Gastroesophageal sphincter (tissue), 4 donors: Measurements from ENCODE around the gene SDK1. TPM values are rescaled to one million over a fixed set of nuclear protein-coding genes. Genes with fewer than 3 reads are reported as not detected.

Source experiments
- ATAC-seq: fragments of 150-250 bp; one replicate; pipeline ENCODE4 v1.9.1; 2016; ENCODE audit warnings: mild to moderate bottlenecking, moderate library complexity
- H3K27ac ChIP-seq, 4 donors: fragments of 200-600 bp; sonication (generic) in 3 of 4; 1 replicate in 3 of 4; 2 replicates in 1 of 4; pipeline ENCODE4 v1.5.1; 2016 to 2019
- H3K27me3 ChIP-seq: fragments of 200-600 bp; sonication (generic); one replicate; pipeline ENCODE4 v1.5.1; 2019
- H3K36me3 ChIP-seq, 2 donors: fragments of 200-600 bp; sonication (generic); one replicate each; pipeline ENCODE4 v1.5.1; 2019; ENCODE audit warnings: control low read depth in 1 of 2
- H3K4me1 ChIP-seq, 3 donors: fragments of 200-600 bp; sonication (generic); 1 replicate in 2 of 3; 2 replicates in 1 of 3; pipeline ENCODE4 v1.5.1; 2016 to 2019; ENCODE audit warnings: control low read depth in 2 of 3
- H3K4me3 ChIP-seq, 2 donors: fragments of 200-600 bp; sonication (generic); one replicate each; pipeline ENCODE4 v1.5.1; 2019; ENCODE audit warnings: mild to moderate bottlenecking in 1 of 2, moderate library complexity in 1 of 2
- H3K9me3 ChIP-seq, 3 donors: fragments of 200-600 bp; sonication (generic); one replicate each; pipeline ENCODE4 v1.5.1; 2017 to 2019; ENCODE audit warnings: control low read depth in 2 of 3
- CTCF ChIP-seq, 4 experiments: fragments of 200-600 bp in 2 of 4; fragments of 450-650 bp in 2 of 4; sonication (generic) in 1 of 4; IDR thresholded peaks; one replicate each; pipeline ENCODE4 v1.5.1; 2017 to 2019; ENCODE audit warnings: antibody characterized with exemption in 4 of 4, mild to moderate bottlenecking in 2 of 4, moderate library complexity in 2 of 4
- EP300 ChIP-seq: sonication (generic); formaldehyde crosslinking; IDR thresholded peaks from one replicate; pipeline ENCODE4 v1.6.1; 2017; ENCODE audit warnings: antibody characterized with exemption, mild to moderate bottlenecking
- POLR2A ChIP-seq, 2 donors: fragments of 450-650 bp; IDR thresholded peaks; one replicate each; pipeline ENCODE4 v1.6.1; 2017; ENCODE audit warnings: antibody characterized with exemption in 2 of 2, mild to moderate bottlenecking in 2 of 2, moderate library complexity in 1 of 2
- POLR2AphosphoS5 ChIP-seq: sonication (generic); formaldehyde crosslinking; IDR thresholded peaks from one replicate; pipeline ENCODE4 v1.6.1; 2017; ENCODE audit warnings: antibody characterized with exemption
- WGBS, 2 donors: methylation state at CpG; one replicate each; pipeline ENCODE4 v1.1.5; 2018; ENCODE audit warnings: low coverage in 1 of 2; 5-methylcytosine and 5-hydroxymethylcytosine counted together
- total RNA-seq, 4 donors: library from RNA; depleted of rRNA; stranded (reverse); fragments of >200 nt; gene quantifications; one replicate each; pipeline ENCODE4 v1.1.0, GENCODE V29; 2016

Gene SDK1
- total RNA-seq, 4 donors from 2014 or later = 6.1 to 13.6 (median 8.7) TPM

- H3K27me3 ChIP-seq = no peaks in the 10 kb centered on the region
- no peak overlapping the region for H3K27ac ChIP-seq
- no peak for ATAC-seq
- H3K4me3 ChIP-seq = no peak overlapping the region
- 100% methylated on average over 10 of the region's 18 CpGs; no CpG with 5 or more reads in 1 of the 2 donors for WGBS, 2 donors
- no peak for TF ChIP-seq POLR2AphosphoS5
- no peak for TF ChIP-seq CTCF (IDR thresholded peaks at IDR 0.05)
- TF ChIP-seq POLR2A (IDR thresholded peaks at IDR 0.05) = no peak
- TF ChIP-seq EP300 = no peak
- peaks cover 0 to 9% of the 10 kb centered on the region in 2 donors for H3K36me3 ChIP-seq
- no peaks in the 10 kb centered on the region for H3K4me1 ChIP-seq
- peaks cover 0 to 1% (median 0%) of the 10 kb centered on the region in 3 donors for H3K9me3 ChIP-seq
Measured at GRCh38 chr7:4205828-4206227, 904.8 kb downstream of the SDK1 start.

- 93% methylated on average over 11 of the region's 14 CpGs; no CpG with 5 or more reads in 1 of the 2 donors for WGBS, 2 donors
- no peak overlapping the region for H3K4me3 ChIP-seq
- no peaks in the 10 kb centered on the region for H3K4me1 ChIP-seq
- no peaks in the 10 kb centered on the region for H3K9me3 ChIP-seq
- no peaks in the 10 kb centered on the region for H3K27me3 ChIP-seq
- H3K27ac ChIP-seq = no peak overlapping the region
- ATAC-seq = no peak
- TF ChIP-seq CTCF (IDR thresholded peaks at IDR 0.05) = no peak
- no peak for TF ChIP-seq EP300
- TF ChIP-seq POLR2A (IDR thresholded peaks at IDR 0.05) = no peak
- TF ChIP-seq POLR2AphosphoS5 = no peak
- peaks cover 0 to 9% of the 10 kb centered on the region in 2 donors for H3K36me3 ChIP-seq
Measured at GRCh38 chr7:4207011-4207410, 906.0 kb downstream of the SDK1 start.

GRCh38 chr7:4208086-4208485, 907.0 kb downstream of the SDK1 start:
- Histone ChIP-seq H3K27ac (no peak overlapping the region), H3K27me3 (no peaks in the 10 kb centered on the region), H3K9me3 (no peaks in the 10 kb centered on the region), H3K36me3 (peaks cover 0 to 9% of the 10 kb centered on the region in 2 donors), H3K4me3 (no peak overlapping the region), H3K4me1 (no peaks in the 10 kb centered on the region)
- 80% methylated on average over 1 of the region's 15 CpGs; no CpG with 5 or more reads in 1 of the 2 donors for WGBS, 2 donors
- TF ChIP-seq EP300 (no peak), POLR2A (IDR thresholded peaks at IDR 0.05) (no peak), CTCF (IDR thresholded peaks at IDR 0.05) (no peak), POLR2AphosphoS5 (no peak)
- ATAC-seq = no peak

- Histone ChIP-seq H3K36me3 (peaks cover 0 to 9% of the 10 kb centered on the region in 2 donors), H3K27ac (no peak overlapping the region), H3K4me3 (no peak overlapping the region), H3K4me1 (no peaks in the 10 kb centered on the region), H3K27me3 (no peaks in the 10 kb centered on the region), H3K9me3 (no peaks in the 10 kb centered on the region)
- TF ChIP-seq CTCF (IDR thresholded peaks at IDR 0.05) = no peak
- no peak for TF ChIP-seq POLR2A (IDR thresholded peaks at IDR 0.05)
- TF ChIP-seq EP300 = no peak
- TF ChIP-seq POLR2AphosphoS5 = no peak
- ATAC-seq = no peak
- 90% methylated on average over 6 of the region's 13 CpGs; no CpG with 5 or more reads in 1 of the 2 donors for WGBS, 2 donors
Measured at GRCh38 chr7:4208586-4208985, 907.5 kb downstream of the SDK1 start.

- Histone ChIP-seq H3K27me3 (no peaks in the 10 kb centered on the region), H3K4me1 (no peaks in the 10 kb centered on the region), H3K4me3 (no peak overlapping the region), H3K27ac (no peak overlapping the region), H3K9me3 (no peaks in the 10 kb centered on the region), H3K36me3 (peaks cover 0 to 9% of the 10 kb centered on the region in 2 donors)
- ATAC-seq = no peak
- no CpG with 5 or more reads among the region's 10 CpGs for WGBS, 2 donors
- TF ChIP-seq POLR2AphosphoS5 (no peak), POLR2A (IDR thresholded peaks at IDR 0.05) (no peak), CTCF (IDR thresholded peaks at IDR 0.05) (no peak), EP300 (no peak)
Measured at GRCh38 chr7:4209126-4209525, 908.1 kb downstream of the SDK1 start.
